NB4 (cell line): ENCODE data around the gene NME7.

Experiments
- POLR2A ChIP-seq: IDR thresholded peaks from 2 replicates; pipeline ENCODE4 v1.6.1; 2011; ENCODE audit warnings: mild to moderate bottlenecking; ENCODE audit not compliant: insufficient read length; ENCODE audit errors: extremely low read depth
- TF ChIP-seq, protein P1 (sequence below): IDR thresholded peaks from one replicate; pipeline ENCODE4 v1.5.1; 2012; ENCODE audit warnings: low read depth, low read length
- TF ChIP-seq, protein P2 (sequence below): IDR thresholded peaks from 2 replicates; pipeline ENCODE4 v1.6.1; 2011; ENCODE audit warnings: low read depth, low read length

DNA sequence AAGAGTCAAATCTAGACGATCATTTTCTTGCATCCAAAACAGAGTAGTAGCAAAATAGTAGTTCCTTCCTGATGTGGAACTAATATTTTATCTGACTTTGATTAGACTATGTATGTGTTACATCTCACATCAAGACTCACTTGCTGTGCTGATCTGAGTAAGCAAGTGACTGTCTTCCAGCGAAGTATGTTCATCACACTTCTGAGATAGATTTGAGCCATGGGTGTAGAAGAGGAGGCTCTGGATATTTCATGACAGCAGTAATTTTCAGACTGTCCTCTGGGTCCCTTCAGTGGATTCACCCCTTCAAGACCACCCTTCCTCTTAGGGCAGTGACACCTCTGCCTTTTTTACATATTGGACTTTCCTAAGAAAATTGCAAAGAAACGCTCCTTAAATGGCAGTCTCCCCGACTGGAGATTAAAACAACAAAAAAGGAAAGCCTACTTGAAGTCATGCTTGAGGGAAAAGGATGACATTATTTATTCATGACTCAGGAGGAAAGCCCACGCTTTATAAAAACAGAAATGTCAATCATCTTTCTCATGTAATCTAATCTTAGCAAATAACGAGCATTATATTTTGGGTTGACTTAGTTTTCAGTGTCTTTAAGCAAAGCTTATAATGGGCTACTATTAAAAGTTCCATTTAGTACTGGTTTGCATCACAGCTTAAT is 238.3 kb downstream of the NME7 start:
- TF ChIP-seq, protein P1, sequence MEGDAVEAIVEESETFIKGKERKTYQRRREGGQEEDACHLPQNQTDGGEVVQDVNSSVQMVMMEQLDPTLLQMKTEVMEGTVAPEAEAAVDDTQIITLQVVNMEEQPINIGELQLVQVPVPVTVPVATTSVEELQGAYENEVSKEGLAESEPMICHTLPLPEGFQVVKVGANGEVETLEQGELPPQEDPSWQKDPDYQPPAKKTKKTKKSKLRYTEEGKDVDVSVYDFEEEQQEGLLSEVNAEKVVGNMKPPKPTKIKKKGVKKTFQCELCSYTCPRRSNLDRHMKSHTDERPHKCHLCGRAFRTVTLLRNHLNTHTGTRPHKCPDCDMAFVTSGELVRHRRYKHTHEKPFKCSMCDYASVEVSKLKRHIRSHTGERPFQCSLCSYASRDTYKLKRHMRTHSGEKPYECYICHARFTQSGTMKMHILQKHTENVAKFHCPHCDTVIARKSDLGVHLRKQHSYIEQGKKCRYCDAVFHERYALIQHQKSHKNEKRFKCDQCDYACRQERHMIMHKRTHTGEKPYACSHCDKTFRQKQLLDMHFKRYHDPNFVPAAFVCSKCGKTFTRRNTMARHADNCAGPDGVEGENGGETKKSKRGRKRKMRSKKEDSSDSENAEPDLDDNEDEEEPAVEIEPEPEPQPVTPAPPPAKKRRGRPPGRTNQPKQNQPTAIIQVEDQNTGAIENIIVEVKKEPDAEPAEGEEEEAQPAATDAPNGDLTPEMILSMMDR, result no peak
- TF ChIP-seq POLR2A, result no peak
- TF ChIP-seq, protein P2, sequence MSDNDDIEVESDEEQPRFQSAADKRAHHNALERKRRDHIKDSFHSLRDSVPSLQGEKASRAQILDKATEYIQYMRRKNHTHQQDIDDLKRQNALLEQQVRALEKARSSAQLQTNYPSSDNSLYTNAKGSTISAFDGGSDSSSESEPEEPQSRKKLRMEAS, result no peak
